GM12801 (cell line): ENCODE data around the gene MRPL11.

Experiments
- CTCF ChIP-seq: IDR thresholded peaks from one replicate; pipeline ENCODE4 v1.5.1; 2011; ENCODE audit warnings: control low read depth; ENCODE audit not compliant: insufficient read length; ENCODE audit errors: extremely low read depth

Gene MRPL11

GRCh38 chr11:66417000-66417399 lies 21.6 kb downstream of the MRPL11 start:
- no peak for TF ChIP-seq CTCF

- no peak for TF ChIP-seq CTCF
Observed at GRCh38 chr11:66415423-66415822, 23.2 kb downstream of the MRPL11 start.

- TF ChIP-seq CTCF = no peak
Observed at GRCh38 chr11:66414120-66414934, 24.3 kb downstream of the MRPL11 start.

GRCh38 chr11:66413167-66413566 lies 25.5 kb downstream of the MRPL11 start:
- no peak for TF ChIP-seq CTCF

GRCh38 chr11:66412110-66412509 lies 26.5 kb downstream of the MRPL11 start:
- TF ChIP-seq CTCF = no peak

GRCh38 chr11:66411323-66411722 lies 27.3 kb downstream of the MRPL11 start:
- no peak for TF ChIP-seq CTCF

GRCh38 chr11:66410191-66410590 lies 28.5 kb downstream of the MRPL11 start:
- TF ChIP-seq CTCF = no peak
